H1 (cell line): ENCODE data around the gene DCAF4. TPM values are rescaled to one million over a fixed set of nuclear protein-coding genes. Genes with fewer than 3 reads are reported as not detected.

Experiments used
- CTCF ChIA-PET: fragments of 300-600 bp; sonication (Branson Sonifier 250); formaldehyde crosslinking; loops from one replicate; lab custom pipeline; 2021; ENCODE audit not compliant: partially characterized antibody; lab: Charles Lee
- POLR2A ChIA-PET: fragments of 300-600 bp; sonication (Branson Sonifier 250); formaldehyde crosslinking; loops from one replicate; lab custom pipeline; 2021; ENCODE audit warnings: inconsistent platforms; ENCODE audit not compliant: partially characterized antibody; lab: Charles Lee
- DNase-seq, 2 experiments: peaks; one replicate each; pipeline versions ENCODE4 v3.0.0 to v3.0.0-alpha.2; 2010 to 2022; ENCODE audit warnings: low spot score in 2 of 2, low read depth in 1 of 2, mixed read lengths in 1 of 2
- FAIRE-seq: peaks from 2 replicates; lab custom pipeline; 2011; peaks lifted over from hg19 to GRCh38; lab: Jason Lieb, UNC
- H2AFZ ChIP-seq: 2 replicates; pipeline ENCODE4 v1.8.1; 2012; ENCODE audit warnings: low read length, inconsistent platforms
- H2AK5ac ChIP-seq: 2 replicates; pipeline ENCODE4 v1.6.1; 2013; ENCODE audit warnings: low read depth, low read length
- H2BK120ac ChIP-seq: replicated peaks from 2 replicates; pipeline ENCODE3; 2013; ENCODE audit warnings: low read depth, low read length, inconsistent platforms
- H2BK12ac ChIP-seq: 2 replicates; pipeline ENCODE4 v1.6.1; 2013; ENCODE audit warnings: low read depth, low read length
- H2BK15ac ChIP-seq: 2 replicates; pipeline ENCODE4 v1.6.1; 2013; ENCODE audit warnings: low read length
- H2BK20ac ChIP-seq: 2 replicates; pipeline ENCODE4 v1.6.1; 2013; ENCODE audit warnings: low read length
- H2BK5ac ChIP-seq: 2 replicates; pipeline ENCODE4 v1.6.1; 2013; ENCODE audit warnings: low read depth, low read length
- H3K14ac ChIP-seq: 2 replicates; pipeline ENCODE4 v1.6.1; 2013; ENCODE audit warnings: inconsistent platforms; ENCODE audit not compliant: insufficient read length
- H3K18ac ChIP-seq: 2 replicates; pipeline ENCODE4 v1.6.1; 2013; ENCODE audit warnings: low read length; ENCODE audit errors: extremely low read depth
- H3K23ac ChIP-seq: 2 replicates; pipeline ENCODE4 v1.6.1; 2013; ENCODE audit warnings: inconsistent platforms; ENCODE audit not compliant: insufficient read length
- H3K23me2 ChIP-seq: 2 replicates; pipeline ENCODE4 v1.6.1; 2013; ENCODE audit warnings: low read depth, low read length
- H3K27ac ChIP-seq: 2 replicates; pipeline ENCODE4 v1.6.1; 2011; ENCODE audit warnings: low read depth, low read length, inconsistent platforms
- H3K27me3 ChIP-seq, 4 experiments: replicated peaks in 1 of 4; 1 replicate in 1 of 4; 2 replicates in 3 of 4; pipeline versions ENCODE4 v1.6.1 to v1.8.1; 2011 to 2013; ENCODE audit warnings: low read length in 3 of 4, mild to moderate bottlenecking in 3 of 4, inconsistent platforms in 2 of 4, mixed read lengths in 2 of 4, moderate library complexity in 1 of 4; ENCODE audit not compliant: control insufficient read depth in 3 of 4, insufficient read depth in 3 of 4; ENCODE audit errors: extremely low read depth in 1 of 4
- H3K36me3 ChIP-seq, 4 experiments: 2 replicates each; pipeline versions ENCODE4 v1.6.1 to v1.8.1; 2011 to 2013; ENCODE audit warnings: mild to moderate bottlenecking in 4 of 4, low read length in 3 of 4, moderate library complexity in 2 of 4, control low read depth in 1 of 4, inconsistent platforms in 1 of 4; ENCODE audit not compliant: insufficient read depth in 4 of 4, control insufficient read depth in 2 of 4
- H3K4ac ChIP-seq: replicated peaks from 2 replicates; pipeline ENCODE3; 2013; ENCODE audit warnings: low read length, low read depth, mixed read lengths, inconsistent platforms; ENCODE audit not compliant: insufficient read length
- H3K4me1 ChIP-seq, 4 experiments: replicated peaks in 1 of 4; 1 replicate in 1 of 4; 2 replicates in 3 of 4; pipeline versions ENCODE4 v1.6.1 to v1.8.1; 2011 to 2013; ENCODE audit warnings: low read length in 3 of 4, inconsistent platforms in 2 of 4, mixed read lengths in 1 of 4; ENCODE audit not compliant: insufficient read depth in 4 of 4, control insufficient read depth in 3 of 4
- H3K4me2 ChIP-seq, 2 experiments: 2 replicates each; pipeline versions ENCODE4 v1.6.1 to v1.8.1; 2011 to 2013; ENCODE audit warnings: low read depth in 2 of 2, low read length in 2 of 2, control low read depth in 1 of 2, inconsistent platforms in 1 of 2, mild to moderate bottlenecking in 1 of 2; ENCODE audit not compliant: insufficient read depth in 1 of 2
- H3K4me3 ChIP-seq, 4 experiments: fragments of 200-600, 300-600 bp in 1 of 4; sonication (generic), shearing (Covaris generic), sonication (Bioruptor Twin) in 1 of 4; 2 replicates each; pipeline versions ENCODE4 v1.5.1 to v1.8.1; 2011 to 2016; ENCODE audit warnings: low read length in 4 of 4, low read depth in 3 of 4, control low read depth in 2 of 4, inconsistent platforms in 2 of 4, mild to moderate bottlenecking in 2 of 4, mixed read lengths in 1 of 4, moderate library complexity in 1 of 4; ENCODE audit not compliant: insufficient read depth in 2 of 4; ENCODE audit errors: extremely low read depth in 1 of 4
- H3K56ac ChIP-seq: replicated peaks from 2 replicates; pipeline ENCODE3; 2013; ENCODE audit warnings: low read depth, mild to moderate bottlenecking, mixed read lengths, low read length, inconsistent platforms; ENCODE audit not compliant: insufficient read length
- H3K79me1 ChIP-seq: 2 replicates; pipeline ENCODE4 v1.6.1; 2013; ENCODE audit warnings: low read depth, low read length, control low read depth
- H3K79me2 ChIP-seq, 2 experiments: 2 replicates each; pipeline versions ENCODE4 v1.6.1 to v1.8.1; 2012 to 2013; ENCODE audit warnings: low read length in 2 of 2, mild to moderate bottlenecking in 2 of 2, inconsistent platforms in 1 of 2; ENCODE audit not compliant: insufficient read depth in 2 of 2, control insufficient read depth in 1 of 2
- H3K9ac ChIP-seq, 4 experiments: replicated peaks in 1 of 4; 1 replicate in 1 of 4; 2 replicates in 3 of 4; pipeline versions ENCODE4 v1.6.1 to v1.8.1; 2011 to 2013; ENCODE audit warnings: low read depth in 3 of 4, low read length in 3 of 4, control low read depth in 2 of 4, mild to moderate bottlenecking in 2 of 4, moderate library complexity in 2 of 4, inconsistent platforms in 1 of 4; ENCODE audit errors: extremely low read depth in 1 of 4
- H3K9me3 ChIP-seq, 2 experiments: 2 replicates each; pipeline versions ENCODE4 v1.6.1 to v1.8.1; 2012 to 2013; ENCODE audit warnings: mild to moderate bottlenecking in 2 of 2, moderate library complexity in 2 of 2, control low read depth in 1 of 2, inconsistent platforms in 1 of 2, low read depth in 1 of 2, low read length in 1 of 2, mixed read lengths in 1 of 2; ENCODE audit not compliant: insufficient read depth in 2 of 2
- H4K20me1 ChIP-seq, 2 experiments: replicated peaks in 1 of 2; 2 replicates each; pipeline versions ENCODE3 to v1.8.1; 2011 to 2013; ENCODE audit warnings: inconsistent platforms in 2 of 2, low read length in 2 of 2, mild to moderate bottlenecking in 1 of 2; ENCODE audit not compliant: insufficient read depth in 2 of 2, control insufficient read depth in 1 of 2
- H4K5ac ChIP-seq: 2 replicates; pipeline ENCODE4 v1.6.1; 2013; ENCODE audit warnings: low read length, low read depth, mixed read lengths, inconsistent platforms; ENCODE audit not compliant: insufficient read length
- H4K8ac ChIP-seq: 2 replicates; pipeline ENCODE4 v1.8.0; 2013; ENCODE audit warnings: mild to moderate bottlenecking, moderate library complexity, low read length, inconsistent platforms; ENCODE audit not compliant: insufficient read depth; ENCODE audit errors: extremely low read depth
- H4K91ac ChIP-seq: replicated peaks from 2 replicates; pipeline ENCODE3; 2013; ENCODE audit warnings: low read length, mixed read lengths, inconsistent platforms; ENCODE audit not compliant: insufficient read length
- CBX5 ChIP-seq: fragments of 300-800, 300-1000 bp; sonication (generic); IDR thresholded peaks from 2 replicates; pipeline ENCODE4 v1.7.1; 2016; ENCODE audit warnings: antibody characterized with exemption, low read length, low read depth
- CHD2 ChIP-seq: IDR thresholded peaks from 2 replicates; pipeline ENCODE4 v1.6.1; 2012; ENCODE audit warnings: low read length, improper control_type of control experiment
- CREB1 ChIP-seq: IDR thresholded peaks from 2 replicates; pipeline ENCODE4 v1.6.1; 2012; ENCODE audit warnings: inconsistent platforms
- POLR2AphosphoS5 ChIP-seq: IDR thresholded peaks from 2 replicates; pipeline ENCODE4 v1.6.1; 2011; ENCODE audit warnings: low read depth, low read length
- SIX5 ChIP-seq: IDR thresholded peaks from 2 replicates; pipeline ENCODE4 v1.6.1; 2011; ENCODE audit warnings: mild to moderate bottlenecking, low read depth, low read length
- SP1 ChIP-seq: IDR thresholded peaks from 2 replicates; pipeline ENCODE4 v1.6.1; 2011; ENCODE audit warnings: low read depth, low read length
- polyA plus RNA-seq, 7 experiments: library from polyadenylated mRNA; depleted of rRNA in 3 of 7; stranded (reverse) in 5 of 7; unstranded in 2 of 7; fragments of >200 nt in 5 of 7; fragments of 200-250 nt in 2 of 7; gene quantifications; 1 replicate in 5 of 7; 2 replicates in 1 of 7; 4 replicates in 1 of 7; pipeline versions ENCODE4 v1.2.1 to v1.2.3, GENCODE V29; 2011 to 2013; ENCODE audit warnings: missing spikeins in 2 of 7, mixed read lengths in 2 of 7
- total RNA-seq: library from RNA; stranded (reverse); fragmentation: NEBNext Ultra II Directional; extraction: Animal tissue kit (Norgen Biotek cat#: 25700); gene quantifications from 2 replicates; pipeline ENCODE4 v1.2.1, GENCODE V29; 2021

Gene DCAF4
- total and polyA plus RNA-seq, 2 of the 8 experiments (the other 6 are each of a cell fraction or from before 2014, with no cell fraction given), result 17.0 to 21.1 TPM

DNA sequence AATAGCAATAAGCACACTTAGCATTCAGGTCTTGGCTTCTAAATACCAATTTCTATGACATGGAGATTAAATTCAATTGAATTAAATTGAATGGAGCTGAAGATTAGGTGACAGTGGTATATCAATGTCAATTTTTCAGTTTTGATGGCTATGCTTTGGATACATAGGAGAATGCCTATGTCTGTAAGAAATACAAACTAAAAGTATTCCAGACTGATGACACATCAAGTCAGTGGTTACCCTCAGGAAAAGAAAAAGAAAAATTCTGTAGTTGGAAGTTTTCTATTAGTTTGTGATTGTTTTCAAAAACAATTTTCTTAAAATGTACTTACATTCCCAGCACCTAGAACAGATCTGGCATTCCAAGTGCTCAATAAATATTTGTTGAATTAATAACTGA is 4.9 kb upstream of the DCAF4 start:
- H3K56ac ChIP-seq, result no peak overlapping the region
- H3K4me1 ChIP-seq, result peaks cover 0 to 2% (median 0%) of the 10 kb centered on the region in 4 experiments; a peak in 4 of 7 replicates
- peaks cover 0 to 10% (median 8%) of the 10 kb centered on the region in 4 experiments; a peak in 5 of 7 replicates for H3K27me3 ChIP-seq
- no peak overlapping the region for H3K18ac ChIP-seq
- no peak overlapping the region for H2BK20ac ChIP-seq
- H2BK15ac ChIP-seq, result no peak overlapping the region
- H3K23ac ChIP-seq, result no peak overlapping the region
- H3K9ac ChIP-seq, result no peak overlapping the region
- H2BK12ac ChIP-seq, result no peak overlapping the region
- H3K9me3 ChIP-seq, result no peaks in the 10 kb centered on the region
- no peak overlapping the region for H4K5ac ChIP-seq
- H3K4me2 ChIP-seq, result no peak overlapping the region
- H4K91ac ChIP-seq, result no peak overlapping the region
- H3K79me1 ChIP-seq, result no peaks in the 10 kb centered on the region
- CTCF ChIA-PET, result interaction anchor here (0.8 to 3.4 kb wide), 4 partner anchors 21 to 407 kb away, joined by 3 to 16 read pairs (median 8); no protein-coding TSS in a partner anchor
- no peak overlapping the region for H3K14ac ChIP-seq
- H2AK5ac ChIP-seq, result no peak overlapping the region
- no peak overlapping the region for H4K8ac ChIP-seq
- no peak overlapping the region for H2AFZ ChIP-seq
- H3K36me3 ChIP-seq, result no peaks in the 10 kb centered on the region
- H3K23me2 ChIP-seq, result peaks cover 5% of the 10 kb centered on the region; the same call in 1 of the 2 replicates
- POLR2A ChIA-PET, result no interaction called here
- no peak overlapping the region for H2BK5ac ChIP-seq
- H3K4ac ChIP-seq, result no peak overlapping the region
- no peaks in the 10 kb centered on the region for H4K20me1 ChIP-seq
- H2BK120ac ChIP-seq, result no peak overlapping the region
- H3K27ac ChIP-seq, result no peak overlapping the region
- DNase-seq (no peak), FAIRE-seq (no peak)
- no peak overlapping the region for H3K4me3 ChIP-seq
- no peaks in the 10 kb centered on the region for H3K79me2 ChIP-seq
- TF ChIP-seq CREB1 (no peak), SP1 (no peak), CBX5 (no peak), POLR2AphosphoS5 (no peak), CHD2 (no peak), SIX5 (no peak)
